HG02759 (cell line): Measurements from ENCODE around the gene WDR6.

ENCODE experiments used
- ATAC-seq: cut with Tn5 transposase; IDR thresholded peaks from one replicate; pipeline ENCODE4 v1.9.1; 2021; ENCODE audit warnings: mild to moderate bottlenecking, moderate library complexity; ENCODE audit not compliant: unreplicated experiment

The WDR6 gene

DNA sequence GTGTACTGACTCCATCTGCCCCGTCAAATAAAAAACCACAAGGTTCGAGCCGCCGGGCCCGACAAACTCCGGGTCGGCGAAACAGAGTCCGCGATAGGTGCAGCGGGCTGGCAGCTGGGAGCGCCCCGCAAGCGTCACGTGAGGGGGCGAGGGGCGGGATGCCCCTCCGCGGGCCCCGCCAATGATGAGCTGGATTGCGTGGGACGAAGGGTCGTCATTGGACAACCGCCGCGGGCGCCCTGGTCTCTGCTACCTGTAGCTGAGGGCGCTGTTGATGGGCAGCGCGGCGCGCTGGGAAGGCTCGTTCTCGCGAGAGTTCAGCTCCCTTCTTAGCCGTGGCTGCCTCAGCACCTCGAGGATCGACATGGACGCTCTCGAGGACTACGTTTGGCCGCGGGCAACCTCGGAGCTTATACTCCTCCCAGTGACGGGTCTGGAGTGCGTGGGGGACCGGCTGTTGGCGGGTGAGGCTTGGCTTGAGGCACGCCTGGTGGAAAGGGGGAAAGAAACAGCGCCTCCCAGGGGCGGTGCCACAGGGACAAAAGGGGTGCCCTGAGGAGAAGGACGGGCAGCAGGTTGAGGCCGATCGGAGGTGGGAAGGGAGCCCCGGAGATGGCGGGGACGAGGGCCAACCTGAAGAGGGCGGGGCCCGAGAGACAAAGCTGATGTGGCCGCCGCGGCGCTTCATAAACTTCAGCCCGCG is at the start of gene WDR6:
WDR6 (plus strand) TSS at position 324 of the 703 bp plus-strand sequence; CDS start at position 365, 41 bp downstream.
- peak; percentile 90 for ATAC-seq

DNA sequence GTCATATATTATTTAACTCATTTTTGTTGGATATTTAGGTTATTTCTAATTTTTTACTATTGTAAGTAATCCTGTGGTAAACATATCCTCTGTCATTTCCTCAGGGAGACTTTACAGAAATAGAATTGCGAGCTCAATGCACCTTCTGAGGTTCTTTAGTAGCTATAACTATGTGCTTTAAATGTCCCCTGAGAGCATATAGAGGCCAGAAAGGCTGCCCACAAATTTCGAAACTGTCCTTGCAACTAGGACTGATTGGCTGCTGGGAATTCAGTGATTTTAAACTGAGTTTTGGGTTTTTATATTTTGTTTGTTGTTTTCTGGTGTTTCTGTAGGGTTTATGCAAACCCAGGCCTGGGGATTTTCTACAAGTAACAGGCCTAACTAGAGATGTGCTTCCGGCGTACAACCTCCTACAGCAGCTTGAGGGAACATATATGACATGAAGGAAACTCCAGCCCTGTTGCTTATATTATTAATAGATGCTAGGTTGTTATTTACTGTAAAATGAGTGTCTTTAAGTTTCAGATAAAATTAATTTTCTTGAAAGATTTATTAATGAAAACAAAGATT is 46.3 kb upstream of the WDR6 start:
- ATAC-seq: no peak

GRCh38 chr3:48962340-48962739 is 44.9 kb upstream of the WDR6 start:
- no peak for ATAC-seq

DNA sequence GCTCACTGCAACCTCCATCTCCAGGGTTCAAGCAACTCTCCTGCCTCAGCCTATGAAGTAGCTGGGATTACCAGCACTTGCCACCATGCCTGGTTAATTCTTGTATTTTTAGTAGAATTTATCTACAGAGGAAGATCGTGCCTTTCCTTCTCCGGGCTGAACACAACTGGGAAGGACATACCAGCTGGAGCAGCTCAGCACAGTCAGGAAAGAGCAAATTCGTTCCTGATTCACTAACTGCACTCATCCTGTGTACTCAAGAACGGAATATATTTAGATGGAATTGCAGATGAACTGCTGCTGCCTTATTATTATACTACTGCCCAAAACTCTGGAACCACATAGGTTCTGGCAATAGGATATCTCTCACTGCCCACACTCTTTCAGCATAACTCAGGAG is 44.3 kb upstream of the WDR6 start:
- ATAC-seq: no peak

GRCh38 chr3:48963591-48963990 is 43.6 kb upstream of the WDR6 start:
- no peak for ATAC-seq

- ATAC-seq: no peak
Measured at GRCh38 chr3:48966367-48966766, 40.8 kb upstream of the WDR6 start.

DNA sequence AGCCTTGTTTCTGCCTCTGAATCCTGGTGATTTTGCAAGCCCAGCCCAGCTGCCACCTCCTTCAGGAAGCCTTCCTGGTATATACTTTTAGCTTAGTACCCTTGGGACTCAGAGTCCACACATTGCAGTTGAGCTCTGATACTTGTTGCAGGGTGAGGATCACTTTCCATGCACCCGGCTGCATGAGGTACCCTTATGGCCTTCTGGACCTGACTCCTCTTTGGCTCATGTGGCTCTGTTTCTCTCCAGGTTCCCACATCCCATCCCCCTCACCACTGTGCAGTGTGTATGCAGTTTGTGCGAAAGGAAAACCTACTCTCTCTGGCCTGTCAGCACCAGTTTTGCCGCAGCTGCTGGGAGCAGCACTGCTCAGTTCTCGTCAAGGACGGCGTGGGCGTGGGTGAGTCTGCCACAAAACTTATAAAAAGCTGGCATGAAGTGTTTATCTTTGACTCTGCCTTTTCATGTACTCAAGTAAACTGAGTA is 40.3 kb upstream of the WDR6 start:
- ATAC-seq: no peak

- no peak for ATAC-seq
Measured at GRCh38 chr3:48970586-48970985, 36.6 kb upstream of the WDR6 start.

DNA sequence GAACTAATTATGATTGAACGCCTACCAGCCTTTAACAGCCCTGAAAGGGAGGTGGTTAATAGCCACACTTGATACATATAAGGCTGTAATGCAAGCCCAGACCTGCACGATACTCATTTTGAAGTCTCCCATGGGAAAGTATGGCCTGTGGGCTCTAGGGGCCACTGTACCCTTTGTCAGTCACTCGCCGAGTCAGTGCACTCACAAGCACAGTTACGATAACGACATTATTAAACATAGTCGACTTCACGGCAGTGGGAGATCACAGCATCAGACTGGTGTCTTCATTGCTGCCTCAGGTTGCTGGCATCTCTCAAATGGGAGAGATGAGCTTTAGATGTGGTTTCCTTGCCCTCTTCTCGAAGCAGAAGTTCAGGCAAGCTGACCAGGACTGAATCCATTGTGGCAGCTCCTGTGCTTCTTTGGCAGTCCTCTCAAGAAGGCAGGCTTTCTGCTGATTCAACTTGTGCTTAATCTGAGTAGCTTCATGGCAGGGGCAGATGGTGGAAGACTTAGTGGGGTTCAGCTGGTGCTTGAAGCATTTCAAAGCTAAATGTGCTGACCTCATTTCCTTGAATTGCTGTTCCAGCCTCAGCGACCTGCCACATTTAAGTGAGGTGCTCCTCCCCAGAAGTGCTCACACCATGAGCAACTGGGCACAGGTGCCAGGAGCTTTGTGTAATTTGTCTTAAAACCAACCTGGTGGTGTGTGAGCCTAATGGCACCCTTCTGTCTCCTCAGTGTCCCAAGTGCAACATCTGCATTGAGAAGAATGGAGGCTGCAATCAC is 32.9 kb upstream of the WDR6 start:
- ATAC-seq: no peak

DNA sequence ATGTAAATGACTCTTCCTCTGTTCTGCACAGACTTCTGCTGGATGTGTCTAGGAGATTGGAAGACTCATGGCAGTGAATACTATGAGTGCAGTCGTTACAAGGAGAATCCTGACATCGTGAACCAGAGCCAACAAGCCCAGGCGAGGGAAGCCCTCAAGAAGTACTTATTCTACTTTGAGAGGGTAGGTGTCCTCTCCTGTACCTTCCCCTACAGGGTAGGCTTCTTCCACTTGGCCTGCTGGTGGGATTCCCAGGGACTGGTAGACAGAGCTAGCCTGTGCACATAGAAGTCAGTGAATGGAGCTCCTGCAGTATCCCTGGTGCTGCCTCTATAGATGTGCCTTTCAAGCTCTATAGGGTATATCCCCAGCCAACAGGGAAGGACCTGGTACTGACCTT is 27.7 kb upstream of the WDR6 start:
- no peak for ATAC-seq

DNA sequence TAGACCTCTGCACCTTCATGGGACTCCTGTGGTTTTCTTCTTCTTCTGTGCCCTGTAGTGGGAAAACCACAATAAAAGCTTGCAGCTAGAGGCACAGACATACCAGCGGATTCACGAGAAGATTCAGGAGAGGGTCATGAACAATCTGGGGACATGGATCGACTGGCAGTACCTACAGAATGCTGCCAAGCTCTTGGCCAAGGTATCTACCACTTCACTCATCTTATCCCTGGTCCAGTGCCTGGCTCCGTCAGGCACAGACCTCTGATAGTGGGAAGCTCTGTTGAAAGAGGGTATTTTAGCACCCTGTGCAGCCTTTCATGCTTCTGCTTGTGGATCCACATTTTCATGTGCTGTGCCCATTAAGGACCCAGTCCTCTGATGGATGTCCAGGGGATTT is 26.9 kb upstream of the WDR6 start:
- no peak for ATAC-seq

GRCh38 chr3:48982016-48982415 is 25.2 kb upstream of the WDR6 start:
- ATAC-seq: no peak

- no peak for ATAC-seq
Measured at GRCh38 chr3:48982686-48983085, 24.5 kb upstream of the WDR6 start.

- ATAC-seq: no peak
Measured at GRCh38 chr3:48983096-48983495, 24.1 kb upstream of the WDR6 start.

DNA sequence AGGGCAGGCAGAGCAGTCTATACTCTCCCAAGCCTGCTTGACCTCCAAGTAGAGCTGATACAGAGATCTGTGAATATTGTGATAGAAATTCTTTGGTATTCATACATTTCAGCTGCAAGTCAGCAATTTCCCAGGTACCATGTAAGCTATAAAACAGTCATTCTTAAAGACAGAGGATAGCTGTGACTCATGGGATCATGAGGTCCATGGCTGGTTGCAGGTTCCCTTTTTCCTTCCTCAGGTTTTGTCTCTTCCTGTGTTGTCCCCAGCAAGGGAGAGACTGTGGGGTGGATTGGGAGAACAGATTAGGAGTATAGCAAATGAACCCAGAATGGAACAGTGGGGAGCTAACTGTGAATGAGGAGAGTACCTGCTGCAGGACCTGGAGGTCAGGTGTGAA is 22.5 kb upstream of the WDR6 start:
- ATAC-seq: no peak

GRCh38 chr3:48985831-48986376 is 21.3 kb upstream of the WDR6 start:
- no peak for ATAC-seq

DNA sequence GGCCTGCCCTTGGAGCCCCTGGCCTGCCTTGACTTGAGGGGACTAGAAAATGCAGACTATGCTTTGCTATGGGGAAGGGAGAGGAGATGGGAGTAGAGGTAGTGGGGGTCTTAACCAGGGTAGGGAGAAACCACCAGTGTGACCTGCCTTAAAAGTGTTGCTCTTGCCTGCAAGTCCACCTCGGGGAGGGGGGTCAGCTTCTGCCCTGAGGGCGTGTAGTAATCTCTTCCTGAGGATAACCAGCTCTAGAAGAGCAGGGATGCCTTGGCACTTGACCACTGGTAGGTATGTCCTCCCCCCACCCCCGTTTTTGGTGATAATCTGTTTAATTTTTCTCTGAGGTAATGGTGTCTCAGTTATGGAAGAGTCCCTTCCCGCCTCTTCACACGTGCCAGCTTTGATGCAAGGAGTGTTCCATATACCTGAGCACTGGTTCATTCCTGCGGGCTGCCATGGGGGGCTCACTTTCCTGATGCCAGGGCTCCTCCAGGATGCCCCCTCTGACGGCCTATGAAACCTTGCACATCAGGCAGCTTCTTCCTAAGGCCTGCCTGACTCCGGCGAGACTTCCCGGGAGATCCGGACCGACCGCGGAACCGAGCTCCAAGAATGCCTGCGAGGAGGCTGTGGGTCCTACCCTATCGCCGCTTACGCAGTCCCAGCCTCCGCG is 17.9 kb upstream of the WDR6 start:
- peak; percentile 8 for ATAC-seq

GRCh38 chr3:48989796-48990635 is 17.2 kb upstream of the WDR6 start, which contains the start of gene P4HTM:
Gene P4HTM, plus strand, starts transcription at chr3:48990241. Its CDS starts 16 bp downstream, at chr3:48990257.
- peak; percentile 62 for ATAC-seq

- ATAC-seq: peak; percentile 10
Measured at GRCh38 chr3:48990636-48991469, 16.3 kb upstream of the WDR6 start.
